ENCODE measurements around the gene NRXN3.

Gene NRXN3

GRCh38 chr14:78310272-78310671 lies 140.1 kb downstream of the NRXN3 start:
- Mint-ChIP-seq H3K27ac (no peak overlapping the region), H3K4me1 (ENCODE audit: low read depth) (no peaks in the 10 kb centered on the region), H3K4me3 (no peak overlapping the region), H3K27me3 (peaks cover 8% of the 10 kb centered on the region), H3K36me3 (ENCODE audit: low read depth) (no peaks in the 10 kb centered on the region), H3K9me3 (no peaks in the 10 kb centered on the region)

- H3K36me3 Mint-ChIP-seq (ENCODE audit: low read depth): no peaks in the 10 kb centered on the region
- no peaks in the 10 kb centered on the region for H3K9me3 Mint-ChIP-seq
- H3K27me3 Mint-ChIP-seq: peaks cover 15% of the 10 kb centered on the region
- H3K27ac Mint-ChIP-seq: no peak overlapping the region
- H3K4me3 Mint-ChIP-seq: no peak overlapping the region
- no peaks in the 10 kb centered on the region for H3K4me1 Mint-ChIP-seq (ENCODE audit: low read depth)
These were observed 143.3 kb downstream of the NRXN3 start for GRCh38 chr14:78313499-78313898.

- Mint-ChIP-seq H3K9me3 (no peaks in the 10 kb centered on the region), H3K4me3 (no peak overlapping the region), H3K4me1 (ENCODE audit: low read depth) (no peaks in the 10 kb centered on the region), H3K27me3 (peaks cover 15% of the 10 kb centered on the region), H3K27ac (no peak overlapping the region), H3K36me3 (ENCODE audit: low read depth) (no peaks in the 10 kb centered on the region)
These were observed 144.3 kb downstream of the NRXN3 start for GRCh38 chr14:78314484-78314883.

- no peaks in the 10 kb centered on the region for H3K36me3 Mint-ChIP-seq (ENCODE audit: low read depth)
- H3K9me3 Mint-ChIP-seq: no peaks in the 10 kb centered on the region
- H3K27me3 Mint-ChIP-seq: peaks cover 22% of the 10 kb centered on the region
- no peak overlapping the region for H3K4me3 Mint-ChIP-seq
- H3K4me1 Mint-ChIP-seq (ENCODE audit: low read depth): no peaks in the 10 kb centered on the region
- no peak overlapping the region for H3K27ac Mint-ChIP-seq
These were observed 145.9 kb downstream of the NRXN3 start for GRCh38 chr14:78316052-78316451.

GRCh38 chr14:78316786-78317185 lies 146.6 kb downstream of the NRXN3 start:
- H3K27ac Mint-ChIP-seq: no peak overlapping the region
- no peaks in the 10 kb centered on the region for H3K4me1 Mint-ChIP-seq (ENCODE audit: low read depth)
- no peaks in the 10 kb centered on the region for H3K36me3 Mint-ChIP-seq (ENCODE audit: low read depth)
- no peak overlapping the region for H3K4me3 Mint-ChIP-seq
- no peaks in the 10 kb centered on the region for H3K9me3 Mint-ChIP-seq
- peaks cover 24% of the 10 kb centered on the region for H3K27me3 Mint-ChIP-seq

GRCh38 chr14:78319406-78319805 lies 149.2 kb downstream of the NRXN3 start:
- H3K27me3 Mint-ChIP-seq: peaks cover 23% of the 10 kb centered on the region
- H3K9me3 Mint-ChIP-seq: no peaks in the 10 kb centered on the region

GRCh38 chr14:78319887-78320635 lies 149.9 kb downstream of the NRXN3 start:
- H3K27ac Mint-ChIP-seq: no peak overlapping the region
- H3K9me3 Mint-ChIP-seq: peaks cover 4% of the 10 kb centered on the region
- no peaks in the 10 kb centered on the region for H3K4me1 Mint-ChIP-seq (ENCODE audit: low read depth)
- no peaks in the 10 kb centered on the region for H3K36me3 Mint-ChIP-seq (ENCODE audit: low read depth)
- no peak overlapping the region for H3K4me3 Mint-ChIP-seq
- H3K27me3 Mint-ChIP-seq: peaks cover 20% of the 10 kb centered on the region

More at GRCh38 chr14:78319406-78319805, 149.2 kb downstream of the NRXN3 start:
- Mint-ChIP-seq H3K4me1 (ENCODE audit: low read depth) (no peaks in the 10 kb centered on the region), H3K4me3 (no peak overlapping the region), H3K36me3 (ENCODE audit: low read depth) (no peaks in the 10 kb centered on the region), H3K27ac (no peak overlapping the region)

GRCh38 chr14:78324353-78324752 lies 154.2 kb downstream of the NRXN3 start:
- H3K9me3 Mint-ChIP-seq: peaks cover 4% of the 10 kb centered on the region
- no peak overlapping the region for H3K4me3 Mint-ChIP-seq
- H3K27ac Mint-ChIP-seq: no peak overlapping the region
- no peaks in the 10 kb centered on the region for H3K36me3 Mint-ChIP-seq (ENCODE audit: low read depth)
- peaks cover 13% of the 10 kb centered on the region for H3K27me3 Mint-ChIP-seq
- no peaks in the 10 kb centered on the region for H3K4me1 Mint-ChIP-seq (ENCODE audit: low read depth)

GRCh38 chr14:78325911-78326310 lies 155.7 kb downstream of the NRXN3 start:
- H3K36me3 Mint-ChIP-seq (ENCODE audit: low read depth): no peaks in the 10 kb centered on the region
- no peak overlapping the region for H3K27ac Mint-ChIP-seq
- H3K27me3 Mint-ChIP-seq: peaks cover 8% of the 10 kb centered on the region
- no peak overlapping the region for H3K4me3 Mint-ChIP-seq
- H3K9me3 Mint-ChIP-seq: peaks cover 4% of the 10 kb centered on the region
- no peaks in the 10 kb centered on the region for H3K4me1 Mint-ChIP-seq (ENCODE audit: low read depth)

- Mint-ChIP-seq H3K4me3 (no peak overlapping the region), H3K27ac (no peak overlapping the region), H3K4me1 (ENCODE audit: low read depth) (no peaks in the 10 kb centered on the region)
These were observed 157.5 kb downstream of the NRXN3 start for GRCh38 chr14:78327426-78328221.

GRCh38 chr14:78329371-78329770 lies 159.2 kb downstream of the NRXN3 start:
- Mint-ChIP-seq H3K4me3 (no peak overlapping the region), H3K9me3 (peaks cover 4% of the 10 kb centered on the region), H3K27me3 (peaks cover 3% of the 10 kb centered on the region), H3K36me3 (ENCODE audit: low read depth) (no peaks in the 10 kb centered on the region), H3K27ac (no peak overlapping the region), H3K4me1 (ENCODE audit: low read depth) (no peaks in the 10 kb centered on the region)

More at GRCh38 chr14:78327426-78328221, 157.5 kb downstream of the NRXN3 start:
- Mint-ChIP-seq H3K9me3 (peaks cover 4% of the 10 kb centered on the region), H3K27me3 (no peaks in the 10 kb centered on the region), H3K36me3 (ENCODE audit: low read depth) (no peaks in the 10 kb centered on the region)

- no peaks in the 10 kb centered on the region for H3K36me3 Mint-ChIP-seq (ENCODE audit: low read depth)
- H3K4me3 Mint-ChIP-seq: no peak overlapping the region
- peaks cover 3% of the 10 kb centered on the region for H3K27me3 Mint-ChIP-seq
- H3K27ac Mint-ChIP-seq: no peak overlapping the region
- no peaks in the 10 kb centered on the region for H3K9me3 Mint-ChIP-seq
- H3K4me1 Mint-ChIP-seq (ENCODE audit: low read depth): no peaks in the 10 kb centered on the region
These were observed 165.4 kb downstream of the NRXN3 start for GRCh38 chr14:78335531-78335930.

GRCh38 chr14:78340250-78340649 lies 170.1 kb downstream of the NRXN3 start:
- no peaks in the 10 kb centered on the region for H3K27me3 Mint-ChIP-seq
- no peak overlapping the region for H3K27ac Mint-ChIP-seq
- no peaks in the 10 kb centered on the region for H3K36me3 Mint-ChIP-seq (ENCODE audit: low read depth)
- no peaks in the 10 kb centered on the region for H3K9me3 Mint-ChIP-seq
- no peak overlapping the region for H3K4me3 Mint-ChIP-seq
- no peaks in the 10 kb centered on the region for H3K4me1 Mint-ChIP-seq (ENCODE audit: low read depth)

- no peaks in the 10 kb centered on the region for H3K9me3 Mint-ChIP-seq
- no peak overlapping the region for H3K4me3 Mint-ChIP-seq
- H3K27ac Mint-ChIP-seq: no peak overlapping the region
- H3K27me3 Mint-ChIP-seq: no peaks in the 10 kb centered on the region
- no peaks in the 10 kb centered on the region for H3K4me1 Mint-ChIP-seq (ENCODE audit: low read depth)
- no peaks in the 10 kb centered on the region for H3K36me3 Mint-ChIP-seq (ENCODE audit: low read depth)
These were observed 171.7 kb downstream of the NRXN3 start for GRCh38 chr14:78341827-78342389.

GRCh38 chr14:78342879-78343278 lies 172.7 kb downstream of the NRXN3 start:
- H3K4me1 Mint-ChIP-seq (ENCODE audit: low read depth): no peaks in the 10 kb centered on the region
- no peak overlapping the region for H3K4me3 Mint-ChIP-seq
- H3K27ac Mint-ChIP-seq: no peak overlapping the region
- H3K9me3 Mint-ChIP-seq: no peaks in the 10 kb centered on the region
- no peaks in the 10 kb centered on the region for H3K27me3 Mint-ChIP-seq
- H3K36me3 Mint-ChIP-seq (ENCODE audit: low read depth): no peaks in the 10 kb centered on the region
